ENCODE data around the gene ITGB1.
A peak's percentile ranks its signal among the peaks of the same experiment; 100 is the strongest.

Gene ITGB1

GRCh38 chr10:32971536-32972091, 13.6 kb upstream of the ITGB1 start:
- H3K4me3 ChIP-seq (ENCODE audit: low read length) = no peak overlapping the region
- TF ChIP-seq ZNF274 (IDR thresholded peaks at IDR 0.05; ENCODE audit: low read depth, low read length) = no peak

GRCh38 chr10:32970910-32971309, 12.9 kb upstream of the ITGB1 start:
- no peak overlapping the region for H3K4me3 ChIP-seq (ENCODE audit: low read length)

GRCh38 chr10:32964270-32964669, 6.2 kb upstream of the ITGB1 start:
- no peak for TF ChIP-seq ZNF274 (IDR thresholded peaks at IDR 0.05; ENCODE audit: low read depth, low read length)
- no peak overlapping the region for H3K4me3 ChIP-seq (ENCODE audit: low read length)

More at GRCh38 chr10:32970910-32971309, 12.9 kb upstream of the ITGB1 start:
- TF ChIP-seq ZNF274 (IDR thresholded peaks at IDR 0.05; ENCODE audit: low read depth, low read length) = no peak

- H3K4me3 ChIP-seq (ENCODE audit: low read length) = no peak overlapping the region
- no peak for TF ChIP-seq ZNF274 (IDR thresholded peaks at IDR 0.05; ENCODE audit: low read depth, low read length)
These were observed 5.1 kb upstream of the ITGB1 start for GRCh38 chr10:32963096-32963495.

GRCh38 chr10:32962521-32962920, 4.5 kb upstream of the ITGB1 start:
- no peak overlapping the region for H3K4me3 ChIP-seq (ENCODE audit: low read length)
- TF ChIP-seq ZNF274 (IDR thresholded peaks at IDR 0.05; ENCODE audit: low read depth, low read length) = no peak

GRCh38 chr10:32961895-32962369, 3.9 kb upstream of the ITGB1 start:
- TF ChIP-seq ZNF274 (IDR thresholded peaks at IDR 0.05; ENCODE audit: low read depth, low read length) = no peak
- peak overlapping the region; percentile 15; the same call in 1 of the 2 replicates for H3K4me3 ChIP-seq (ENCODE audit: low read length)

GRCh38 chr10:32961343-32961894, 3.4 kb upstream of the ITGB1 start:
- TF ChIP-seq ZNF274 (IDR thresholded peaks at IDR 0.05; ENCODE audit: low read depth, low read length) = no peak
- H3K4me3 ChIP-seq (ENCODE audit: low read length) = no peak overlapping the region

- no peak for TF ChIP-seq ZNF274 (IDR thresholded peaks at IDR 0.05; ENCODE audit: low read depth, low read length)
- no peak overlapping the region for H3K4me3 ChIP-seq (ENCODE audit: low read length)
These were observed 2.0 kb upstream of the ITGB1 start for GRCh38 chr10:32960022-32960421.

GRCh38 chr10:32959006-32959920, 1.2 kb upstream of the ITGB1 start:
- H3K4me3 ChIP-seq (ENCODE audit: low read length) = peak overlapping the region; percentile 92
- no peak for TF ChIP-seq ZNF274 (IDR thresholded peaks at IDR 0.05; ENCODE audit: low read depth, low read length)

- peak overlapping the region; percentile 92 for H3K4me3 ChIP-seq (ENCODE audit: low read length)
- TF ChIP-seq ZNF274 (IDR thresholded peaks at IDR 0.05; ENCODE audit: low read depth, low read length) = no peak
These were observed 517 bp downstream of the ITGB1 start for GRCh38 chr10:32957341-32958084.

GRCh38 chr10:32956365-32957197, 1.4 kb downstream of the ITGB1 start:
- peak overlapping the region; percentile 92 for H3K4me3 ChIP-seq (ENCODE audit: low read length)
- TF ChIP-seq ZNF274 (IDR thresholded peaks at IDR 0.05; ENCODE audit: low read depth, low read length) = no peak

- TF ChIP-seq ZNF274 (IDR thresholded peaks at IDR 0.05; ENCODE audit: low read depth, low read length) = no peak
- no peak overlapping the region for H3K4me3 ChIP-seq (ENCODE audit: low read length)
These were observed 2.2 kb downstream of the ITGB1 start for GRCh38 chr10:32955790-32956189.

- TF ChIP-seq ZNF274 (IDR thresholded peaks at IDR 0.05; ENCODE audit: low read depth, low read length) = no peak
- no peak overlapping the region for H3K4me3 ChIP-seq (ENCODE audit: low read length)
These were observed 2.7 kb downstream of the ITGB1 start for GRCh38 chr10:32955299-32955772.

All from GM08714 (cell line).